ENCODE data around the gene SLC66A2.

SLC66A2 gene

DNA sequence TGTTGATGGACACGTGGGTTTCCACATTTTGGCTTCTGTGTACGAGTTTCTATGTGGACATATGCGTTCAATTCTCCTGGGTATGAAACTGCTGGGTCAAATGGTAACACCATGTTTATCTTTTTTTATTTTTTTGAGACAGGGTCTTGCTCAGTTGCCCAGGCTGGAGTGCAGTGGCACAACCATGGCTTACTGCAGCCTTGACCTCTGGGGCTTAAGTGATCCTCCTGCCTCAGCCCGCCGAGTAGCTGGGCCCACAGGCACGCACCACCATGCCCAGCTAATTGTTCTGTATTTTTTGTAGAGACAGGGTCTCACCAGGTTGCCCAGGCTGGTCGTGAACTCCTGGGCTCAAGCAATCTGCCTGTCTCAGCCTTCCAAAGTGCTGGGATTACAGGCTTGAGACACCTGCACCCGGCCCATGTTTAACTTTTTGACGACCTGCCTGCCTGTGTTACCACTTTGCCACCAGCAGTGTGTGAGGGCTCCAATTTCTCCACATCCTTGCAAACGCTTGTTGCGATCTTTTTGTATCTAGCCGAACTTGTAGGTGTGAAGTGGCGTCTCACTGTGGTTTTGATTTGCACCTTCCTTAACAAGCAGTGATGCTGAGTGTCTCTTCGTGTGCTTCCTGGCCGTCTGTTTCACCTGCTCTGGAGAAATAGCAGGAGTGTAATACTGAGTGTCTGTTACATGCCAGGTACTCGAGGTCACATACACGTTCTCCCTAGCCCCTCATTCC is 19.9 kb upstream of the SLC66A2 start:
- no peak for DNase-seq (ENCODE audit: low spot score)

DNA sequence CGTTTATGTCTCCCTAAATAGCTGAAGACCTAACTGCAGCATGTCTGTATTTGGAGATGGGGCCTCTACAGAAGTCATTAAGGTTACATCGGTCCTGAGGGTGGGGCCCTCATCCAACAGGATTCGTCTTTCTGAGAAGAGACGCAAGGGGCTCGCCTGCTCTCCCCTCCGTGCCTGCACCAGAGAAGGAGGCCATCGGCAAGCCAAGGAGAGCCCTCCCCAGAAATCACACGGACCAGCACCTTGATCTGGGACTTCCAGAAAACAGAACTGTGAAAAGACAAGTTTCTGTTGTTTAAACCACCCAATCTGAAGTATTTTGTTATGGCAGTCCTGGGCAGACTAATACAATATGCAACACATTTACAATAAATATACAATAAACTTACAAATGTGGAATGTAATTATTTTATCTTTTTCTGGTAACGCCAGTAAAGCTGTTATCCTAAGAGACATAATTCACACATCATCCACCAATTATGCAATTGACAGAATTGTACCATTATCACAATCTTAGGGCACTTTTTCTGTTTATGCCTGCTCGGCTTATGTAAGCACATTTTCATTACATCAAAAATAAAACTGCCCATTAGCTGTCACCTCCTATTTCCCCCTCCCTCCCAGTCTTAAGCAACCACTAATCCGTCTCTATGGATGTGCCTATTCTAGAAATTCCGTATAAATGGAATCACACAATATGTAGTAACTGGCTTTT is 19.1 kb upstream of the SLC66A2 start:
- no peak for DNase-seq (ENCODE audit: low spot score)

DNA sequence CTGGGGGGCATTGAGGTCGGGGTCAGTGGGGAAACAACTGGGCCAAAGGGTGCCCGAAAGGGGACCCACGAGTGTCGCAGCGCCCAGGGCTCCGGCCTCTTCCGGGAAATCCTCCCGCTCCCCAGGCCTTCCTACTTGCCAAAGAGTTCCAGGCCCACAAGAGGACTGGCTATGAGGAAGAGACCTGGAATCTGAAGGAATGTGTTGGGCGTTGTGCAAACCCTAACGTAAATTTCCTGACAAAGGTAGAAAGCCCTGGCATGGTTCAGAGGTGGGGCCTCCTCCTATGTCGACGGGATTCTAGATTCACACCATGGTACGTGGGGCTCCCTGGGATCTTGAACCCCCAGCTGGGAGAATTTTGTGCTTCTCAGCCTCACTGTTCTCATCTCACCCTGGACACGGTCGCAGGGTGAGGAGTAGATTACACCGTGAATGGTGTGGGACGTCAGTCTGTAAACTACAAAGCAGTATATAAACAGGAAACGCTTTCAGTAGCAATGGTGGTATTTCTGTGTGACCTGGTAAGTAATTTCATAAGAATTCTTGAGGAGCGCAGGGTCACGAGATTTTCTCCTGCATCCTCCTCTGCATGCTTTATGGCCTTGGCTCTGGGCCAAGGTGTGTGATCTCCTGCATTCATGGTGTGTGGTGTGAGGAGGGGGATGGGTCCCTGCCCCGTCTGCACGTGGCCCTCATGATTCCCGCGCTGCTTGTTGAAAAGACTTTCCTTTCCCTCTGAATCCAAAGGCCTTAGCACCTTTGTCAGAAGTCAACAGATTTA is 13.9 kb upstream of the SLC66A2 start:
- peak; percentile 61 for DNase-seq (ENCODE audit: low spot score)

DNA sequence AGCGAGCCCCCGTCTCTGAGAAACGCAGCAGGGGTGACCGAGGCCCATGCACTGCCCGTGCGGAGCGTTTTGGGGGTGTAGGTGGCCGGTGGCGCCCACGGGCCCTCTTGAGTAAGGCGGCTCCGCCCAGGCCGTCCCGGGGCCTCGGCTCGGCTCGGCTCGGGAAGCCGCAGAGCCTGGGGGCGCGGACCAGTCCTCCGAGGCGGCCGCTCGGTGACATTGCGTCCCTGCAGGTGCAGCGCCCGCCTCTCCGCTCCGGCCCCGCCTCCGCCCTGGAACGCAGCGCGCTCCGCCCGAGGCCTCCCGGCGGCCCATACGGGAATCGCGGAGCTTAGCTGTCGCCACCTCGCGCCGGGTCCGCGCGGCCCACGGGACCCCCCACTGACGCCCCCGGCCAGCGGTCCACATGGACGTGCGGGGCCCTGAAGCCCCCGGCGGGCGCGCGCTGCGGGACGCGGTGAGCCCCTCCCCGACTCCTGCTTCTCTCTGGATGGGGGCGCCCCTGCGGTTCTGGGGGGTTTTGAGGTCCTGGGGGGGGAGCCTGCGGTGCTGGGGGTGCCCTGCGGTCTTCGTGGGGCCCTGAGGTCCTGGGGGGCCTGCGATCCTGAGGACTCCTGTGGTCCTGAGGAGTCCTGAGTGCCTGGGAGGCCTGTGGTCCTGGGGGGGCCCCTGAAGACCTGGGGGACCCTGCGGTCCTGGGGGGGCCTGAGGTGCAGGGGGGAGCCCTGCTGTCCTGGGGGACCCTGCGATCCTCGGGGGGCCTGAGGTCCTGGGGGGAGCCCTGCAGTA is 13.1 kb upstream of the SLC66A2 start, which contains the start of gene HSBP1L1:
Gene HSBP1L1 (plus strand): TSS at position 314 of the 789 bp plus-strand sequence. CDS start 93 bp downstream, at position 407.
- DNase-seq (ENCODE audit: low spot score): peak; percentile 47

DNA sequence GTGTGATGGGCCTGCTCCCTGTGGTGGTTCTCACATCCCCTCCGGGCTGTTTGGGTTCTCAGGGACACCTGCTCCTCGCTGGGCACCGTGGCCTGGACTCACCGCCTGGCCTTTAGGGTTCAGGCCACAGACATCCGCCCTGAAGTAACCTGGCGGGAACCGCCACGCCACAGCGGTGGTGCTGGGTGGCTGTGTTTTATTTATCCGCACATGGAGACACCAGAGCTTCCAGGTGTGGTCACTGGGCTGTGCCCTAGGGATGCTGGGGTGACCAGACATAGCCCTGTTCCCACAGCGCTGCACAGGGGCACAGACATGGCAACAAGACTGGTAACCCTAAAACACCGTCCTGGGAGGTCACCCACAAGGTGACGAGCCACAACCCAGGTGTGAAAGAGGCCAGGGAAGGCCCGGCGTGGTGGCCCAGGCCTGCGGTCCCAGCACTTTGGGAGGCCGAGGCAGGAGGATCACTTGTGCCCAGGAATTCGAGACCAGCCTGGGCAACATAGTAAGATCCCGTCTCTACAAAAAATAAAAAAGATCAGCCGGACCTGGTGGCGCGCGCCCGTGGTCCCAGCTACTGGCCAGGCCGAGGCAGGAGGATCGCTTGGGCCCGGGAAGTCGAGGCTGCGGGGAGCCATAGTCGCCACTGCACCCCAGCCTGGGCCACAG is 12.3 kb upstream of the SLC66A2 start:
- no peak for DNase-seq (ENCODE audit: low spot score)

DNA sequence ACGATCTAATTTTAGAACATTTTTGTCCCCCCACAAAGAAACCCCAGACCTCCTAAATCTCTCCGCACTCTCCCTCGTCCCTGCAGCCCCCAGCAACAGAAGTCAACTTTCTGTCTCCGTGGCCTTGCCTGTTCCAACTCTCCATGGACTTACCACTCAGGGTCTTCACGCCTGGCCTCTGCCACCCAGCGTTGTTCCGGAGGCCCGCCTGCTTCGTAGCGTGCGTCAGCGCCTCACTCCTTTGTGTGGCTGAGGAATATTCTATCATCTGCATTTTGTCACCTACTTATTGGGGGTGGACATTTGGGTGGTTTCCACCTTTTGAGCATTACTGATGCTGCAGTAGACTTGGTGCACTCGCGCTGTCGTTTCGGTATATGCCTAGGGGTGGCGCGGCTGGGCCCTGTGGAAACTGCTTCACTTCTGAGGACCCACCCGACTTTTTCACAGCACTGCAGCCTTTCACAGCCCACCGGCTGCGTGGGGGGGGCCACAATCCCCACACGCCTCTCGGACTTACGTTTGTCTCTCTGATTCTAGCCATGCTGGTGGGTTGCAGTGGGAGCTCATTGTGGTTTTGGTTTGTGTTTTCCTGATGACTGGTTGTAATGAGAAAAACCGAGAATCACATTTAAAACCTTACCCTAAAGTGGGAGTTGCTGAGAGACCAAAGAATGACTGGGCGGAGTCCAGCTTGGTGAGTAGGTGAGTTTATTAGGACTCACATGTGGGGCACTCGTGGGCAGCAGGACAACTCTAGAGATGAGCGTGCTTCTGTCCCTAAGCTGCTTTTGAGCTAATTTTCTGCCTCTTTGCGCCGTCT is 11.6 kb upstream of the SLC66A2 start:
- no peak for DNase-seq (ENCODE audit: low spot score)

DNA sequence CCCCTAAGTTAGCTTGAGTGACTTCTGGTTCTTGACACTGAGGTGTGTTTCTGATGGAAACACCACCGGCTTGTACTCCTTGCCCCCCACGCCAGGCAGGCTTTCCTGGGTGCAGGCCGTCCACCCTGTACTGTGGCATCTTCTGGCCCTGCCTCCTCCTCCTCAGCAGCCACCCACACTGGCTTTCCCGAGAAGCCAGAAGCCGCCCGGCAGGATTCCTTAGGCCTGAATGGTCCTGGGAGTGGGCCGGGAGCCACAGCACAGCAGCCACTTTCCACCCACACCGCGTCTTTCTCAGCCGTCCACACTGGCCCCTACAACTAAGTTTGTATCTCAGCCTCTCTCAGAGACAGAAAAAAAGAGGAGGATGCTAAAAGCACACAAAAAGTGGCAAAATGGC is 10.9 kb upstream of the SLC66A2 start:
- DNase-seq (ENCODE audit: low spot score): no peak

DNA sequence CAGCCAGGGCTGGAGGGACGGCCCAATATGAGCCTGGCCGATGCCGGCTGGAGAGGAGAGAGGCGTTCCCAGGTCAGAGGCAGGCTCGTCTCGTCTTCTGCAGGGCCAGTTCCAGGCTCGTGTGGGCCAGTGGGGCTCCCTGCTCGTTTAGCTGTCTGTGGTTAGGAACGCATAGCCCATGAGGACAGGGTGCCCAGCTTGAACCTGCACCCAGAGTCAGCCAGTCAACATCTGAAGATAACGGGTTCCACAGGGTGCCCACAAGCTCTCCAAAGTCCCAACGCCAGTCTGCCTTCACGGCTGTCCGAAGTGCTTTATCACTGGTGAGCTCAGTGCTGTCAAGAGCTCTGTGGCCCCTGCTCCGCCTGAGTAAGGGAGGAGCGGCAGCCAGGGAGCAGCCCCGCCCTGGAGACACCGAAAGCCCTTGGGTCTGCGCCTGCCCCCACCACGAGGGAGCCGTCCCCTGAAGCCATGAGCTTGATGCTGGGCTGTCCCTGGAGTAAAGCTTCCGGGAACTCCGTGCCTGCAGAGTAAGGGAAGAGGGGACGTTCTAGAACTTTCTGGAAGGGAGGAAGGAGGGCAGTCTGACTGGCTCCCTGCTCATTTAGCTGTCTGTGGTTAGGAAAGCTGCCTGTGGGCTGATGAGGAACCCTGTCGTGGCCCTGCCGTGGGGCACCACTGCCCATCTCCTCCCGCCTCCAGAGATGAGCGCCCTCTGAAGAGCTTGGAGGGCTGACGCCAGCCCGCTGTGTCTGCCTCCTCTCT is 10.3 kb upstream of the SLC66A2 start:
- no peak for DNase-seq (ENCODE audit: low spot score)

DNA sequence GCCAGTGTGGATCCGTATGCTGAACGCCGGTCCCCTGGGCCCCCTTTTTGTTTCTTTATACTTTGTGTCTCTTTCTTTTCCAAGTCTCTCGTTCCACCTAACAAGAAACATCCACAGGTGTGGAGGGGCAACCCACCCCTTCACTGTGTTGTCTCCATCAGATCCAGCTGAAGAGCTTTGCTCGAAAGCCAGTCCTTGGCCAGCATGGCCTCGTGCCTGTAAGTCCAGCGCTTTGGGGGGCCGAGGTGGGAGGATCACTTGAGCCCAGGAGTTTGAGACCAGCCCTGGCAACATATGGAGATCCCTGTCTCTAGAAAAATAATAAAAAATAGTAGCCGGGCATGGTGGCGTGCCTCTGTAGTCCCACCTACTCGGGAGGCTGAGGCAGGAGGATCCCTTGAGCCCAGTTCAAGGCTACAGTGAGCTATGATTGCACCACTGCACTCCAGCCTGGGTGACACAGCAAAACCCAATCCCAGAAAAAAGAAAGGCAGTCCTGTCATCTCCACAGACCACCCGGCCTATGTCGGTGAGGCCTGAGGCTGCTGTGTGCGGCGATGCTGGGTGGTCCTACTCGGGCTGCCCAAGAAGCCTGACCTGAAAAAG is 9.6 kb upstream of the SLC66A2 start:
- no peak for DNase-seq (ENCODE audit: low spot score)

DNA sequence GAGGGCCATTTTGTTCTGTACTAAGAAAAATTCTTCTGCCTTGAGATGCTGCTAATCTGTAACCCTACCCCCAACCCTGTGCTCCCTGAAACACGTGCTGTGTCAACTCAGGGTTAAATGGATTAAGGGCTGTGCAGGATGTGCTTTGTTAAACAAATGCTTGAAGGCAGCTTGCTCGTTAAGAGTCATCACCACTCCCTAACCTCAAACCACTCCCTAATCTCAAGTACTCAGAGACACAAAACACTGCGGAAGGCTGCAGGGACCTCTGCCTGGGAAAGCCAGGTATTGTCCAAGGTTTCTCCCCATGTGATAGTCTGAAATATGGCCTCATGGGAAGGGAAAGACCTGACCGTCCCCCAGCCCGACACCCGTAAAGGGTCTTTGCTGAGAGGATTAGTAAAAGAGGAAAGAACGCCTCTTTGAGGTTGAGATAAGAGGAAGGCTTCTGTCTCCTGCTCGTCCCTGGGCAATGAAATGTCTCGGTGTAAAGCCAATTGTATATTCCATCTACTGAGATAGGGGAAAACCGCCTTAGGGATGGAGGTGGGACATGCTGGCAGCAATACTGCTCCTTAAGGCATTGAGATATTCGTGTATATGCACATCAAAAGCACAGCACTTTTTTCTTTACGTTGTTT is 8.8 kb upstream of the SLC66A2 start:
- peak; percentile 29 for DNase-seq (ENCODE audit: low spot score)

DNA sequence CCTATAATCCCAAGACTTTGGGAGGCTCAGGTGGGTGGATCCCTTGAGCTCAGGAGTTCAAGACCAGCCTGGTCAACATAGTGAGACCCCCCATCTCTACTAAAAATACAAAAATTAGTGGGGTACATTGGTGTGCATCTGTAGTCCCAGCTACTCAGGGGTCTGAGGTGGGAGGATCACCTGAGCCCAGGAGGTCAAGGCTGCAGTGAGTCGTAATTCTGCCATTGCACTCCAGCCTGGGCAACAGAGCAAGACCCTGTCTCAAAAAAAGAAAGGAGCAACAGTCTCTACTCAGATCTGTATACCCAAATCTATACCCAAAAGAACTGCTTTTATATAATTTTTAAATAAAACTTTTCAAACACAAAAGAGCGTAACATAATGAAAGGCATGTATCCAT is 7.5 kb upstream of the SLC66A2 start:
- DNase-seq (ENCODE audit: low spot score): no peak

DNA sequence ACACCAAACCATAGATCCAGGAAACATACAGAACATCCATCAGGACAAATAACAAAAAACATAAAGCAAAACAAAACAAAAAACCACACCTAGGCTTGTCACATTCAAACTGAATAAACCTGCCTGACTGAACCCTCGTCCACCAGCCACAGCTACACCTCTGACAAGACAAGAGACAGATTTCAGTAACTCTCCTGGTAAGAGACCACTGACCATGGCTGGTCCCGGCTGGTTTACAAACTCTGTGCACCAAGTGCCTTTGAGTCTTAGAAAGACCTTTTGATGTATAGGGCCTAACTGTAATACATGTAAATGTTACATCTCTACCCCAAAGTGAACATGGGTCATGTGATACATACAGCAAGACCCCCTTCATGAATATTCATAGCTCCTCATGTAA is 4.8 kb upstream of the SLC66A2 start:
- no peak for DNase-seq (ENCODE audit: low spot score)

DNA sequence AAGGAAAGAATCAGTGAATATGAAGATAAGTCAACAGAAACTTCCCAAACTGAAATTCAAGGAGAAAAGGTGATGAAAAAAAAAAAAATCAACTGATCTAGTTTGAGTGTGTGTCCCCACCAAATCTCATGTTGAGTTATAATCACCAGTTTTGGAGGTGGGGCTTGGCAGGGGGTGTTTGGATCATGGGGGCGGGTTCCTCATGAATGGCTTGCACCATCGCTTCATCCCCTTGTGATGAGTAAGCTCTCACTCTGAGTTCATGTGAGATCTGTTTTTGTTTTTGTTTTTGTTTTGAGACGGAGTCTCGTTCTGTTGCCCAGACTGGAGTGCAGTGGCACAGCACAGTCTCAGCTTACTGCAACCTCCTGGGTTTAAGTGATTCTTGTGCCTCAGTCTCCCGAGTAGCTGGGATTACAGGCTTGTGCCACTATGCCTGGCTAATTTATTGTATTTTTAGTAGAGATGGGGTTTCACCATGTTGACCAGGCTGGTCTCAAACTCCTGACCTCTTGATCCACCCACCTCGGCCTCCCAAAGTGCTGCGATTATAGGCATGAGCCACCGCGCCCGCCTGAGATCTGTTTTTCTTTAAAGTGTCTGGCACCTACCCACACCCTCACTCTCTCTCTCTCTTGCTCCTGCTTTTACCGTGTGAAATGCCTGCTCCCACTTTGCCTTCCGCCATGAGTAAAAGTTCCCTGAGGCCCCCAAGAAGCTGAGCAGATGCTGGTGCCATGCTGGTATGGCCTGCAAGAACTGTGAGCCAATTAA is 4.0 kb upstream of the SLC66A2 start:
- no peak for DNase-seq (ENCODE audit: low spot score)

DNA sequence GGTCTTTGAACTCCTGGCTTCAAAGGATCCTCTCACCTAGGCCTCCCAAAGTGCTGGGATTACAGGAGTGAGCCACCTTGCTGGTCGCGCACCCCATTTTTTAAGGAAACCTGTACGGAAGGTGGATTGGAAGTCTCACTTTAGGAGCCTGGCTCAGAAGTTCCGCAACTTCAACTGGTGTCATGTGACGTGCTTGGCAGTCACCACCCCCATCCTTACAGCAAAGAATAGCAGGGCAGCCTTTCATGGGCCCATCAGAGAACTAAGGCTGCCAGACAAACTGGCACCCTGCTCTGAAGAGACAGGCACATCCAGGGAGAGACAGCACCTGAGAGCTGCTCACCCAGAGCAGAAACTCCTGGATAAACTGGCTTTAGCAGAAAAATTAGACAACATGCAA is 3.3 kb upstream of the SLC66A2 start:
- DNase-seq (ENCODE audit: low spot score): no peak

DNA sequence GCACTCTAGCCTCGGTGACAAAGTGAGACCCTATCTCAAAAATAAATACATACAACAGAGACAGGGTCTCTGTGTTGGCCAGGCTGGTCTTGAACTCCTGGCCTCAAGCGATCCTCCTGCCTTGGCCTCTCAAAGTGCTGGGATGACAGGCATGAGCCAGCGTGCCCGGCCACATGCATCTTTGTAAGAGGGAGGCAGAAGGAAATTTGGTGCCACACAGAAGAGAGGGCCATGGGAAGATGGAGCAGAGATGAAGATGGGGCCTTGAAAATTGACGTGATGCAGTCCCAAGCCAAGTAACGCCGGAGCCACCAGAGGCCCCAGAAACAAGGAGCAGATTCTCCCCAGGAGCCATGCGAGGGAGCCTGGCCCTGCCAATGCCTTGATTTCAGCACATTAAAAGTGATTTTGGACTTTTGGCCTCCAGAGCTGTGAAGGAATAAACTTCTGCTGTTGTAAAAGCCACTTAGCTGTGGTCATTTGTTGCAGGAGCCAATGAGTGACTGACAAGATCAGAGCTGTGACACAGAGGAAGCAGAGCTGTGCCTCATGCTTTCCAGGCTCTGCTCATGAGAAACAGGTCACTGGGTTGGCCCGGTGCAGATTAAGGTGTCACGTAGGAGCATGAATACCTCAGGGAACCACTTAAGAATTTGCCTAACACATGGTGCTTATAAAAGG is 2.7 kb upstream of the SLC66A2 start:
- no peak for DNase-seq (ENCODE audit: low spot score)

DNA sequence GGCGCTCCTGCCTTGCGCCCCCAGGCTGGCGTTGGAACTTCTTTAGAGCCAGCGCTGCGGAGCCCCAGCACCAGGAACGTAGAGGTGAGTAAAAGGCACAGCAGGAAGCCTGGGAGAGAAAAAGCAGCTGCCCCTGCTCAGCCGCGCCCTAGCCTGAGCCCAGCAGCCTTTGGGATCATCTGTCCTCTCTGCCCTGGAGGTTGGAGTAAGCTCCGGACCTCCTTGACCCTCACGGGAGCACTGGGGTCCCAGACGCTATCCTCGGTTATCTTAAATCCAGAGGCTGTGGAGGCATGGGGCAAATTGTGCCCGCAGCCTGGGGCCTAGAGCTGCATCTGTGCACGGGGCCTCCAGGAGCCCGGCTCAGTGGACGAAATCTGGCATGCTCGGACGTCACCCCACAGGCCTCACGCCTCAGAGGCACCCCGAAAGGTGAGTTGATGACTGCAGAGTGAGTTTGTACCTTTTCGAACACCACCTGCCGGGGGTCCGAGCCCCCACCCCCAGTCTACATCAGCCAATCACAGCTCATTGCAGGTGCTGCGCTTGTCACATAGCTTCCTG is 1.6 kb upstream of the SLC66A2 start:
- no peak for DNase-seq (ENCODE audit: low spot score)

DNA sequence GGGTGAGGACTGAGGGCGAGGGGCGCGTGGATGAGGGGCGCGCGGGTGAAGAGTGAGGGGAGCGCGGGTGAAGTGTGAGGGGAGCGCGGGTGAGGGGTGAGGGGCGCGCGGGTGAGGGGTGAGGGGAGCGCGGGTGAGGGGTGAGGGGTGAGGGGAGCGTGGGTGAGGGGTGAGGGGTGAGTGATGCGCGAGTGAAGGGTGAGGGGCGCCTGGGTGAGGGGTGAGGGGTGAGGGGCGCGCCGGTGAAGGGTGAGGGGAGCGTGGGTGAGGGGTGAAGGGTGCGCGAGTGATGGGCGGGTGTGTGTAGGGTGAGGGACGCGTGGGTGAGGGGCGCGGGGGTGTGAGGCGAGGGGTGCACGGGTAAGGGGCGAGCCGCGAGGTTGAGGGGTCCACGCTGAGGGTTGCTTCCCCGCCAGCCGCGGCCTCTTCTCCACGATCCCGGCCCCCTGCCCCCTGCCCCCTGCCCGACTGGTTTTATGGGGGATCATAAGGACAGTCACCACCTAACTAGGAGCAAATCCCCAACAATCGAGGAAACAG is 1.1 kb upstream of the SLC66A2 start:
- DNase-seq (ENCODE audit: low spot score): no peak
